ENCODE data around the gene HAUS1. TPM values are rescaled to one million over a fixed set of nuclear protein-coding genes. Genes with fewer than 3 reads are reported as not detected.

The HAUS1 gene
- total and polyA plus RNA-seq, 2 of the 8 experiments (the other 6 are each of a cell fraction or from before 2014, with no cell fraction given), result 104 TPM

GRCh38 chr18:46158499-46158898 lies 54.3 kb downstream of the HAUS1 start:
- POLR2A ChIA-PET (ENCODE audit: partially characterized antibody), result interaction anchor here (1.1 to 2.0 kb wide), 3 partner anchors 15 to 89 kb away, joined by 3 to 9 read pairs (median 3); a partner anchor contains a TSS
- Histone ChIP-seq H3K4me1 (replicated peaks in 1 of 4; ENCODE audit: control insufficient read depth in 3 of 4, insufficient read depth in 4 of 4, low read length in 3 of 4) (peaks cover 0 to 2% (median 1%) of the 10 kb centered on the region in 4 experiments; a peak in 4 of 7 replicates), H3K9ac (replicated peaks in 1 of 4; ENCODE audit: extremely low read depth in 1 of 4, low read depth in 3 of 4, low read length in 3 of 4) (no peak overlapping the region), H3K9me3 (ENCODE audit: insufficient read depth in 2 of 2, low read depth in 1 of 2, low read length in 1 of 2) (no peaks in the 10 kb centered on the region), H3K27ac (ENCODE audit: low read depth, low read length) (no peak overlapping the region), H4K5ac (ENCODE audit: insufficient read length, low read depth, low read length) (no peak overlapping the region), H3K23ac (ENCODE audit: insufficient read length) (no peak overlapping the region), H3K4me2 (ENCODE audit: insufficient read depth in 1 of 2, low read depth in 2 of 2, low read length in 2 of 2) (no peak overlapping the region), H3K4me3 (ENCODE audit: extremely low read depth in 1 of 4, insufficient read depth in 2 of 4, low read depth in 3 of 4, low read length in 4 of 4) (no peak overlapping the region), H2AFZ (ENCODE audit: low read length) (no peak overlapping the region), H3K4ac (replicated peaks; ENCODE audit: insufficient read length, low read depth, low read length) (no peak overlapping the region), H3K79me1 (ENCODE audit: low read depth, low read length) (no peaks in the 10 kb centered on the region), H3K18ac (ENCODE audit: extremely low read depth, low read length) (no peak overlapping the region), H4K91ac (replicated peaks; ENCODE audit: insufficient read length, low read length) (no peak overlapping the region), H3K56ac (replicated peaks; ENCODE audit: insufficient read length, low read depth, low read length) (no peak overlapping the region), H2BK20ac (ENCODE audit: low read length) (no peak overlapping the region), H2BK15ac (ENCODE audit: low read length) (no peak overlapping the region), H2BK5ac (ENCODE audit: low read depth, low read length) (no peak overlapping the region), H2AK5ac (ENCODE audit: low read depth, low read length) (no peak overlapping the region), H3K79me2 (ENCODE audit: control insufficient read depth in 1 of 2, insufficient read depth in 2 of 2, low read length in 2 of 2) (no peaks in the 10 kb centered on the region), H3K23me2 (ENCODE audit: low read depth, low read length) (no peaks in the 10 kb centered on the region), H3K36me3 (ENCODE audit: control insufficient read depth in 2 of 4, insufficient read depth in 4 of 4, low read length in 3 of 4) (no peaks in the 10 kb centered on the region), H3K14ac (ENCODE audit: insufficient read length) (no peak overlapping the region), H4K20me1 (replicated peaks in 1 of 2; ENCODE audit: control insufficient read depth in 1 of 2, insufficient read depth in 2 of 2, low read length in 2 of 2) (no peaks in the 10 kb centered on the region), H2BK12ac (ENCODE audit: low read depth, low read length) (no peak overlapping the region), H2BK120ac (replicated peaks; ENCODE audit: low read depth, low read length) (no peak overlapping the region), H4K8ac (ENCODE audit: extremely low read depth, insufficient read depth, low read length) (no peak overlapping the region), H3K27me3 (replicated peaks in 1 of 4; ENCODE audit: control insufficient read depth in 3 of 4, extremely low read depth in 1 of 4, insufficient read depth in 3 of 4, low read length in 3 of 4) (no peaks in the 10 kb centered on the region)
- WGBS, 2 experiments (ENCODE audit: extremely low coverage in 1 of 2, insufficient coverage in 1 of 2, insufficient read length in 1 of 2, insufficient replicate concordance in 2 of 2, low coverage in 1 of 2, low lambda C conversion rate in 2 of 2, missing lambda C conversion rate in 1 of 2), result 88% methylated on average over 3 of the region's 3 CpGs; no CpG with 5 or more reads in 1 of the 2 experiments
- CTCF ChIA-PET (ENCODE audit: partially characterized antibody), result interaction anchor here (1.1 to 9.1 kb wide), 5 partner anchors 11 to 123 kb away, joined by 3 to 79 read pairs (median 8); a partner anchor contains a TSS
- DNase-seq (ENCODE audit: low read depth in 1 of 2, low spot score in 2 of 2), result no peak
- no peak for FAIRE-seq
- TF ChIP-seq SP4 (IDR thresholded peaks at IDR 0.05; ENCODE audit: low read length) (no peak), CTCF (IDR thresholded peaks at IDR 0.05; ENCODE audit: control extremely low read depth in 1 of 3, insufficient read depth in 1 of 3, low read depth in 1 of 3, low read length in 3 of 3) (no peak), SAP30 (IDR thresholded peaks at IDR 0.05; ENCODE audit: insufficient read depth, insufficient replicate concordance, low read length) (no peak), USF2 (IDR thresholded peaks at IDR 0.05; ENCODE audit: low read length) (no peak), HDAC6 (IDR thresholded peaks at IDR 0.05; ENCODE audit: low read depth, low read length) (no peak), CTBP2 (IDR thresholded peaks at IDR 0.05; ENCODE audit: borderline replicate concordance, insufficient read depth, insufficient read length, low read length) (no peak), RAD21 (IDR thresholded peaks at IDR 0.05 in 1 of 2, conservative IDR thresholded peaks at IDR 0.05 in 1 of 2; ENCODE audit: low read depth in 2 of 2, low read length in 2 of 2) (no peak)
